SIG-M5 (cell line): Measurements from ENCODE around the gene ZNF691.
"Not testable (repeated sequence)": the region's sequence is repeated elsewhere in the genome, so short reads cannot be mapped to it uniquely, and the experiment has no call there.

Source experiments
- DNase-seq: peaks from one replicate; lab custom pipeline; 2025; lab: John Stamatoyannopoulos, UW

ZNF691 gene

GRCh38 chr1:42846257-42847110, at the start of gene ZNF691:
Gene ZNF691 (plus strand): TSS chr1:42846613. CDS start chr1:42849659, 3,046 bp downstream.
- peak; percentile 85 for DNase-seq

GRCh38 chr1:42797414-42797813, 49.0 kb upstream of the ZNF691 start:
- no peak for DNase-seq

- DNase-seq: no peak
Observed at GRCh38 chr1:42797979-42798378, 48.4 kb upstream of the ZNF691 start.

GRCh38 chr1:42801832-42802473, 44.5 kb upstream of the ZNF691 start:
- no peak for DNase-seq

GRCh38 chr1:42806171-42806570, 40.2 kb upstream of the ZNF691 start:
- DNase-seq: no peak

GRCh38 chr1:42806593-42806992, 39.8 kb upstream of the ZNF691 start:
- no peak for DNase-seq

- no peak for DNase-seq
Observed at GRCh38 chr1:42807056-42807668, 39.3 kb upstream of the ZNF691 start.

- not testable (repeated sequence) for DNase-seq
Observed at GRCh38 chr1:42814815-42815214, 31.6 kb upstream of the ZNF691 start.

- no peak for DNase-seq
Observed at GRCh38 chr1:42815941-42816584, 30.4 kb upstream of the ZNF691 start.

GRCh38 chr1:42816585-42817439, 29.6 kb upstream of the ZNF691 start, which contains the start of the genes ERMAP and SVBP:
Gene ERMAP (plus strand): TSS chr1:42817122. CDS start chr1:42830449, 13,327 bp downstream.
Gene SVBP (minus strand): TSS chr1:42817397. CDS start chr1:42816544, 853 bp downstream.
- peak; percentile 5 for DNase-seq

GRCh38 chr1:42817440-42817767, 29.0 kb upstream of the ZNF691 start:
- DNase-seq: no peak

GRCh38 chr1:42817976-42818375, 28.4 kb upstream of the ZNF691 start:
- DNase-seq: no peak

- DNase-seq: no peak
Observed at GRCh38 chr1:42820813-42821212, 25.6 kb upstream of the ZNF691 start.

- no peak for DNase-seq
Observed at GRCh38 chr1:42821690-42822089, 24.7 kb upstream of the ZNF691 start.

- DNase-seq: no peak
Observed at GRCh38 chr1:42822800-42823392, 23.5 kb upstream of the ZNF691 start.

GRCh38 chr1:42824481-42825035, 21.9 kb upstream of the ZNF691 start:
- no peak for DNase-seq

- no peak for DNase-seq
Observed at GRCh38 chr1:42825036-42825851, 21.2 kb upstream of the ZNF691 start.

GRCh38 chr1:42830631-42831030, 15.8 kb upstream of the ZNF691 start:
- DNase-seq: no peak

- no peak for DNase-seq
Observed at GRCh38 chr1:42831273-42831672, 15.1 kb upstream of the ZNF691 start.
